ENCODE measurements around the gene CSRP3. TPM values are rescaled to one million over a fixed set of nuclear protein-coding genes. Genes with fewer than 3 reads are reported as not detected.
A peak's percentile ranks its signal among the peaks of the same experiment; 100 is the strongest.

Gene CSRP3
- total and polyA plus RNA-seq, 9 of the 15 experiments (the other 6 are each of a cell fraction or from before 2014, with no cell fraction given): 0.14 TPM; not detected in 8

DNA sequence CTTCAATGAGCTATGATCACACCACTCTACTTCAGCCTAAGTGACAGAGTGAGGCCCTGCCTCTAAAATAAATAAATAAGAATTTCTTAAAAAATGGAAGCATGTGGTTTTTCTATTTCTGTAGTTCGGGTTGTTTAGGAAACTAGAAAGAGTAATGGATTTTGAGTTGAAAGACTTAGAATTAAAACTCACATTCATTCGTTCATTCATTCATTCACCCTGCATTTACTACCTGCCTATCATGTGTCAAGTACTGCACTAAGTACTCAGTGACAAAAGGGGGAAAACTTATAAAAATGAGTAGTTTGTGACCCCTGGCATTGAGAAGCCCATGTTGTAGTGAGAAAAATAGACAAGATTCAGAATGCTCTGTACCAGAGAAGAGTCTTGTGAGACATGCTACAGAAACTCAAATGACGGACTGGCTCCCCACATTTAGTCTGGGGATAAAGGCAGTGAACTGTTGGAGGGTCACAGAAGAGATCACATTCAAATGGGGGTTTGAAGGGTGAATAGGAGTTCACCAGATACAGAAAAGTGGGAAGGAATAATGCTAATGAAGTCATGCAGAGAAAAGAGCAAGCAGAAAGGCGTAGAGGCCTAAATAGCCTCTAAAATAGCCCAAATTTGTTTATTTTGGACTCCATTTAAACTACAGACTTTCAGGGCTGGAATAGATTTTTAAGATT lies 7.0 kb downstream of the CSRP3 start:
- Histone ChIP-seq H4K20me1 (replicated peaks; ENCODE audit: control insufficient read depth, insufficient read depth, low read length) (no peaks in the 10 kb centered on the region), H3K4me3 (no peak overlapping the region), H3K36me3 (ENCODE audit: control insufficient read depth, insufficient read depth, low read length) (no peaks in the 10 kb centered on the region), H2AFZ (ENCODE audit: low read depth, low read length) (no peak overlapping the region), H3K27me3 (ENCODE audit: control insufficient read depth in 2 of 2, insufficient read depth in 2 of 2, low read length in 2 of 2) (peaks cover 3 to 22% of the 10 kb centered on the region in 2 experiments; a peak in 2 of 5 replicates), H3K9me1 (ENCODE audit: control insufficient read depth, insufficient read depth, low read length) (no peaks in the 10 kb centered on the region), H3K27ac (ENCODE audit: extremely low read depth, low read depth, low read length) (no peak overlapping the region), H3K4me2 (ENCODE audit: insufficient read depth, low read length) (no peak overlapping the region), H3K9ac (ENCODE audit: insufficient read depth in 1 of 2, low read depth in 2 of 2, low read length in 2 of 2) (no peak overlapping the region), H3K9me3 (replicated peaks; ENCODE audit: control insufficient read depth, insufficient read depth, low read depth, low read length) (no peaks in the 10 kb centered on the region), H3K79me2 (ENCODE audit: control insufficient read depth, insufficient read depth, low read length) (no peaks in the 10 kb centered on the region), H3K4me1 (replicated peaks in 1 of 2; ENCODE audit: control insufficient read depth in 2 of 2, insufficient read depth in 2 of 2, low read length in 2 of 2) (no peaks in the 10 kb centered on the region)
- ATAC-seq: no peak
- ChIA-PET POLR2A (interaction anchor here (0.6 to 0.7 kb wide), 2 partner anchors 8 to 16 kb away, joined by 3 read pairs; no protein-coding TSS in a partner anchor), CTCF (ENCODE audit: low intra/inter-chr PET ratio) (no interaction called here)
- in situ Hi-C loops (cut with MboI) (no loop called here), intact Hi-C loops (cut with micrococcal nuclease) (no loop called here)
- peak; percentile 80 for TF ChIP-seq ZNF24 (IDR thresholded peaks at IDR 0.05)
- TF ChIP-seq PPARD (CRISPR knock-in tag; IDR thresholded peaks at IDR 0.05): no peak
- no peak for DNase-seq (ENCODE audit: extremely low read depth in 1 of 4, low spot score in 3 of 4)
- WGBS (ENCODE audit: insufficient coverage, low coverage, missing lambda C conversion rate): 12% methylated on average over 4 of the region's 4 CpGs
- no TSS peak for BruUV-seq (replicated peaks)
- no peak for FAIRE-seq

- ATAC-seq: no peak
- intact Hi-C loops (cut with micrococcal nuclease) (no loop called here), in situ Hi-C loops (cut with MboI) (no loop called here)
- H3K4me3 ChIP-seq: no peak overlapping the region
- no peaks in the 10 kb centered on the region for H3K9me1 ChIP-seq (ENCODE audit: control insufficient read depth, insufficient read depth, low read length)
- ChIA-PET POLR2A (interaction anchor here (0.7 kb wide), 1 partner anchor 9 kb away, joined by 3 read pairs; no protein-coding TSS in a partner anchor), CTCF (ENCODE audit: low intra/inter-chr PET ratio) (no interaction called here)
- no peak overlapping the region for H3K4me2 ChIP-seq (ENCODE audit: insufficient read depth, low read length)
- no TSS peak for BruUV-seq (replicated peaks)
- no peak for FAIRE-seq
- no peak for DNase-seq (ENCODE audit: extremely low read depth in 1 of 4, low spot score in 3 of 4)
- TF ChIP-seq EWSR1 (IDR thresholded peaks at IDR 0.05; ENCODE audit: borderline replicate concordance, low read depth, partially characterized antibody) (no peak), HOMEZ (CRISPR knock-in tag; IDR thresholded peaks at IDR 0.05) (no peak), CGGBP1 (CRISPR knock-in tag; IDR thresholded peaks at IDR 0.05) (no peak), DDX20 (tag; IDR thresholded peaks at IDR 0.05; ENCODE audit: low read depth) (no peak), ILF3 (IDR thresholded peaks at IDR 0.05; ENCODE audit: borderline replicate concordance) (no peak), ZNF324 (CRISPR knock-in tag; IDR thresholded peaks at IDR 0.05) (no peak)
- no peaks in the 10 kb centered on the region for H3K4me1 ChIP-seq (replicated peaks in 1 of 2; ENCODE audit: control insufficient read depth in 2 of 2, insufficient read depth in 2 of 2, low read length in 2 of 2)
- no peaks in the 10 kb centered on the region for H3K9me3 ChIP-seq (replicated peaks; ENCODE audit: control insufficient read depth, insufficient read depth, low read depth, low read length)
- H3K27ac ChIP-seq (ENCODE audit: extremely low read depth, low read depth, low read length): no peak overlapping the region
- 4% methylated on average over 2 of the region's 2 CpGs for WGBS (ENCODE audit: insufficient coverage, low coverage, missing lambda C conversion rate)
- H3K79me2 ChIP-seq (ENCODE audit: control insufficient read depth, insufficient read depth, low read length): no peaks in the 10 kb centered on the region
- no peaks in the 10 kb centered on the region for H4K20me1 ChIP-seq (replicated peaks; ENCODE audit: control insufficient read depth, insufficient read depth, low read length)
- no peak overlapping the region for H3K9ac ChIP-seq (ENCODE audit: insufficient read depth in 1 of 2, low read depth in 2 of 2, low read length in 2 of 2)
- no peak overlapping the region for H2AFZ ChIP-seq (ENCODE audit: low read depth, low read length)
- peaks cover 3 to 20% of the 10 kb centered on the region in 2 experiments; a peak in 2 of 5 replicates for H3K27me3 ChIP-seq (ENCODE audit: control insufficient read depth in 2 of 2, insufficient read depth in 2 of 2, low read length in 2 of 2)
- no peaks in the 10 kb centered on the region for H3K36me3 ChIP-seq (ENCODE audit: control insufficient read depth, insufficient read depth, low read length)
Observed at GRCh38 chr11:19193916-19194315, 7.9 kb downstream of the CSRP3 start.
